ENCODE data around the gene HMCN1.

HMCN1 gene

GRCh38 chr1:185803241-185803640 lies 69.0 kb downstream of the HMCN1 start:
- DNase-seq (ENCODE audit: low read depth in 1 of 2, low spot score in 1 of 2), result no peak

- no peak for DNase-seq (ENCODE audit: low read depth in 1 of 2, low spot score in 1 of 2)
Observed at GRCh38 chr1:185804206-185804605, 70.0 kb downstream of the HMCN1 start.

GRCh38 chr1:185804608-185805007 lies 70.4 kb downstream of the HMCN1 start:
- no peak for DNase-seq (ENCODE audit: low read depth in 1 of 2, low spot score in 1 of 2)

GRCh38 chr1:185807275-185807674 lies 73.1 kb downstream of the HMCN1 start:
- DNase-seq (ENCODE audit: low read depth in 1 of 2, low spot score in 1 of 2), result no peak

- no peak for DNase-seq (ENCODE audit: low read depth in 1 of 2, low spot score in 1 of 2)
Observed at GRCh38 chr1:185808631-185809030, 74.4 kb downstream of the HMCN1 start.

- DNase-seq (ENCODE audit: low read depth in 1 of 2, low spot score in 1 of 2), result no peak
Observed at GRCh38 chr1:185811073-185811709, 77.0 kb downstream of the HMCN1 start.

GRCh38 chr1:185812934-185813333 lies 78.7 kb downstream of the HMCN1 start:
- no peak for DNase-seq (ENCODE audit: low read depth in 1 of 2, low spot score in 1 of 2)

GRCh38 chr1:185813401-185813979 lies 79.3 kb downstream of the HMCN1 start:
- no peak for DNase-seq (ENCODE audit: low read depth in 1 of 2, low spot score in 1 of 2)

- no peak for DNase-seq (ENCODE audit: low read depth in 1 of 2, low spot score in 1 of 2)
Observed at GRCh38 chr1:185816460-185816859, 82.3 kb downstream of the HMCN1 start.

- no peak for DNase-seq (ENCODE audit: low read depth in 1 of 2, low spot score in 1 of 2)
Observed at GRCh38 chr1:185819798-185820197, 85.6 kb downstream of the HMCN1 start.

GRCh38 chr1:185821612-185822385 lies 87.6 kb downstream of the HMCN1 start:
- DNase-seq (ENCODE audit: low read depth in 1 of 2, low spot score in 1 of 2), result no peak

GRCh38 chr1:185823467-185823866 lies 89.3 kb downstream of the HMCN1 start:
- no peak for DNase-seq (ENCODE audit: low read depth in 1 of 2, low spot score in 1 of 2)

- no peak for DNase-seq (ENCODE audit: low read depth in 1 of 2, low spot score in 1 of 2)
Observed at GRCh38 chr1:185824106-185824505, 89.9 kb downstream of the HMCN1 start.

GRCh38 chr1:185825556-185825955 lies 91.4 kb downstream of the HMCN1 start:
- no peak for DNase-seq (ENCODE audit: low read depth in 1 of 2, low spot score in 1 of 2)

GRCh38 chr1:185834371-185834905 lies 100.2 kb downstream of the HMCN1 start:
- DNase-seq (ENCODE audit: low read depth in 1 of 2, low spot score in 1 of 2), result no peak

GRCh38 chr1:185835191-185835590 lies 101.0 kb downstream of the HMCN1 start:
- no peak for DNase-seq (ENCODE audit: low read depth in 1 of 2, low spot score in 1 of 2)

- no peak for DNase-seq (ENCODE audit: low read depth in 1 of 2, low spot score in 1 of 2)
Observed at GRCh38 chr1:185837711-185838110, 103.5 kb downstream of the HMCN1 start.

- no peak for DNase-seq (ENCODE audit: low read depth in 1 of 2, low spot score in 1 of 2)
Observed at GRCh38 chr1:185838111-185838510, 103.9 kb downstream of the HMCN1 start.

GRCh38 chr1:185840880-185841279 lies 106.7 kb downstream of the HMCN1 start:
- no peak for DNase-seq (ENCODE audit: low read depth in 1 of 2, low spot score in 1 of 2)

- DNase-seq (ENCODE audit: low read depth in 1 of 2, low spot score in 1 of 2), result no peak
Observed at GRCh38 chr1:185843297-185843869, 109.2 kb downstream of the HMCN1 start.

- DNase-seq (ENCODE audit: low read depth in 1 of 2, low spot score in 1 of 2), result no peak
Observed at GRCh38 chr1:185843986-185844385, 109.8 kb downstream of the HMCN1 start.
